H54 (cell line): ENCODE data around the gene TRIM7.
A peak's percentile ranks its signal among the peaks of the same experiment; 100 is the strongest.

Experiments used
- DNase-seq: peaks from one replicate; pipeline ENCODE4 v3.0.0; 2011; ENCODE audit warnings: low spot score, mixed read lengths; ENCODE audit not compliant: insufficient read length
- FAIRE-seq: peaks from 3 replicates; lab custom pipeline; 2011; peaks lifted over from hg19 to GRCh38; lab: Jason Lieb, UNC
- POLR2A ChIP-seq: IDR thresholded peaks from 2 replicates; pipeline ENCODE4 v1.6.1; 2011; ENCODE audit warnings: low read depth, mild to moderate bottlenecking, low read length

Gene TRIM7

GRCh38 chr5:181198905-181199519, 6.0 kb downstream of the TRIM7 start:
- no peak for TF ChIP-seq POLR2A
- DNase-seq, result no peak
- no peak for FAIRE-seq

- no peak for TF ChIP-seq POLR2A
- DNase-seq, result no peak
- FAIRE-seq, result no peak
Measured at GRCh38 chr5:181198106-181198685, 6.8 kb downstream of the TRIM7 start.

DNA sequence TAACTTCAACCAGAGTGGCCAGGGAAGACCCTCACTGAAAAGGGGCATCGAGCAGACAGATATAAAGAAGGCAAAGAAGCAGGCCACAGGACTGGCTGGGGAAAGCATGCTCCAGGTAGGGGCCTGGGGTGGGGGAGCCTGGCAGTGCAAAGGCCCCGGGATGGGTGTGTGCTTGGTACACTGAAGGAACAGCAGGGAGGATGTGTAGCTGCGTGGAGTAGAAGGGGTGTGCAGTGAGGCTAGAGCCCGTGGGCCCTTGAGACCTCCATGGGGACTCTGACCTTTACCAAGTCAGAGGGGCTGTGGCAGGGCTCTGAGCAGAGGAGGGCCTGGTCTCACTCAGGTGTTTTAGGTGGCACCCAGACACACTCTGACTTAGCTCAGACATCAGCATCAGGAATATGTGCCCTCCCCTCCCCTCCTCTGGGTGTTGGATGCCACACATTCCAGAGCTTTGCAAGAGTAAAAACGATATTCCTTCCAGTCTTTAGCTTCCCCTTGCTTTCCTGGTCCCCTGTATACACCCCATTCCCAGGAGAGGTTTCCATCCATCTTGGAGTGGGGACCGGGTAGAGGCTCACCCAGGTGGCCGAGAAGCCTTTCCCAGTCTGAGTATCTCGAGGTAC, 7.6 kb downstream of the TRIM7 start:
- no peak for TF ChIP-seq POLR2A
- DNase-seq (no peak), FAIRE-seq (no peak)

GRCh38 chr5:181195249-181195761, 9.7 kb downstream of the TRIM7 start:
- FAIRE-seq (no peak), DNase-seq (no peak)
- no peak for TF ChIP-seq POLR2A

DNA sequence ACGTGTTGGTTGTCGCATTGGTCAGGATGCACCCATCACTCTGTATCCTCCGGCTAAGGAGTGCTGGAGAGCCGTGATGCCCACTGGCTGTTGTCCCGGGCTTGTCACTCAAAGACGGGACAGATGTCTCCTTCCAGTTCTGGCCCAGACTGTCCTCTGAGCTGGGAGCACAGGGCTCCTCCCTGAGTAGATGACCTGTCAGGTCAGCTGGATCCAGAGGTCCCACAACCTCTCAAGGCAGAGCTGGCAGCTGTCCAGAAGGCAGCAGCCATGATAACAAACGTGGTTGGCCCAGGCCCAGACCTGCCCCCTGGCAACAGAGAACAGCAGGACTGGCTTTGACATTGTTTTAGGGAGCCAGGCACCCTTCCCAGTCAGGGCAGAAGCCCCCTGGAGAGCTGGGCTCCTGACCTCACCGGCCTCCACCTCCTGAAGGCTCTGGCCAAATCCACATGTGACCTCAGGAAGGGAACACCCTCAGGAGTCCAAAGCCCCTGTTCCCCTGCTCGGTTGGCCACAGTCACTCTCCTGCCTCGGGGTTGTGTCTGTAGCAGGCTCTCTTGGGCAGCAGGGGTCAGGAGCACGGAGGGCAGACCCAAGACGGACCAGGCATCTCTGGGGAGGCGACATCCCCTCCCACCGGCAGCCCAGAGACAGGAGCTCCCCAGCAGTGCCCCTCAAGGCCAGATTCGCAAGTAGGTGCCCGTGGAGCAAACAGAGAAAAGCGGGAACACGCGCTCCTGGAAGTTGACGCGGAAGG, 10.3 kb downstream of the TRIM7 start:
- FAIRE-seq, result no peak
- DNase-seq, result no peak
- TF ChIP-seq POLR2A, result no peak

GRCh38 chr5:181193656-181194055, 11.3 kb downstream of the TRIM7 start:
- FAIRE-seq (no peak), DNase-seq (no peak)
- TF ChIP-seq POLR2A, result no peak

DNA sequence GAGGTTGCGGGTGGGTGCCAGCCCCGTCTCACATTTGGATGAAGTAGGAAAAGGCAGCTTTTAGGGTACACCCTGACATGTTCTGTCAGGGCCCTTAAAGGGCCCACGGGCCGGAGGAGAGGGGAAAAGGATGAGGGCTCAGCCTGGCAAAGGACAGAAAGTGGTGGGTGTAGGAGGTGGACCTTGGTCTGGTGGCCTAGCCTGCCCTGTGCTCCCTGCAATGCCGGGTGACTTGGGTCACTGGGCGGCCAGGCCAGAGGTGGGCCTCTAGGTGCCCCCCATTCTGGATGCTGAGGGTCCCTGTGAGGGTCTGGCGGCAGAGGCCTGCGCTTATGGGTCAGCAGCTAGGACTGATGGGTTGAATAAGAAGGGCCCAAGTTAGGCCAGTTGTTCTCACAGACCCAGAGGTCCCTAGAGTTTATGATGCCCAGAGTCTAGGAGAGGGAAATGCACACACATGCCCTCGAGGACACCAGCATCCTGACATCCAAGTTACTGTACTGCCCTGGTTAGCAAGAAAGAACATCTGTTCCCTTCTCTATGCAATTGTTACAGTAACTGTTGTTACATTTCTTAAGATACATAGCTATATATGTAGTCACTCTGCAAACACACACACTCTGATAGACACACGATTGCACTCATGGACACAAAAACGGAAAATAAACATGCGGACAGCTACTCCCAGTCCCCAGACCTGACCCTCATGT, 12.5 kb downstream of the TRIM7 start:
- DNase-seq (no peak), FAIRE-seq (no peak)
- TF ChIP-seq POLR2A, result no peak

GRCh38 chr5:181191526-181192336, 13.3 kb downstream of the TRIM7 start:
- no peak for FAIRE-seq
- DNase-seq, result peak; percentile 81
- peak; percentile 74 for TF ChIP-seq POLR2A

DNA sequence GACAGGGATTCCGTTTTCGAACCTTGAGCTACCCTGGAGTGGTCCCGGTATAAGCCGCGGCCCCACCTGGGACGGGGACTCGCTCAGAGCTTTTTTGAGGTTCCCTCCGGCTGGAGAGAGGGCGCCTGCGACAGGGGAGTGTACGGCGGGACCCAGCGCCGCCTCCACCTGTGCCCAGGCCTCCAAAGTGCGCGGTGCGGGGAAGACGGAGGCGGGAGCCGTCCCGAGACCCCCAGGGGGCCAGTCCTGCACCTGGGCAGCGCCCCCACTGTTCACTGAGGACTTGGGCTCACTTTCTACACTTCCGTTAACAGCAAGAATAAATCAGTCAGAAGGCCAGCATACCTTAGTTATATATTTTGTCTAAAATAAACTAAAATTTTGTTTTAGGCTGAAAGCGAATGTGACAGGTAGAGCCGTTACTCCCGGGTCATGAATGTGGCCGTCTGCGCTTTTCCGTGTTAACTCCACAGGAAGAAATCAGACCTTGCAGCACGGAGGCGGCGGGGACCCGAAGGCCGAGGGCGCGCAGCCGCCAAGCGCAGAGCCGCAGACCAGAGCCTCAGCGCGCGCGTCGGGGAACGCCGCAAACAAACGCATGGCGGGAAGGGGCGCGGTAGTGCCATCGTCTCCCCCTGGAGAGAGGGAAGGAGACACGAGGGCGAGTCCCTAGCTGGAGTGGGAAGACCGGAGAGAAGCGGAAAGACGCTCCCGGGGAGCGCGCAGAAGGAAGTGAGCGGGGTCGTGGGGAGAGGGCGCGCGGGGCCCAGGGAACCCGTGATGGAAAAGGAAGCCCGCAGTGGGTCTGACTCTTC, 14.1 kb downstream of the TRIM7 start:
- DNase-seq, result no peak
- TF ChIP-seq POLR2A, result no peak
- FAIRE-seq, result no peak

DNA sequence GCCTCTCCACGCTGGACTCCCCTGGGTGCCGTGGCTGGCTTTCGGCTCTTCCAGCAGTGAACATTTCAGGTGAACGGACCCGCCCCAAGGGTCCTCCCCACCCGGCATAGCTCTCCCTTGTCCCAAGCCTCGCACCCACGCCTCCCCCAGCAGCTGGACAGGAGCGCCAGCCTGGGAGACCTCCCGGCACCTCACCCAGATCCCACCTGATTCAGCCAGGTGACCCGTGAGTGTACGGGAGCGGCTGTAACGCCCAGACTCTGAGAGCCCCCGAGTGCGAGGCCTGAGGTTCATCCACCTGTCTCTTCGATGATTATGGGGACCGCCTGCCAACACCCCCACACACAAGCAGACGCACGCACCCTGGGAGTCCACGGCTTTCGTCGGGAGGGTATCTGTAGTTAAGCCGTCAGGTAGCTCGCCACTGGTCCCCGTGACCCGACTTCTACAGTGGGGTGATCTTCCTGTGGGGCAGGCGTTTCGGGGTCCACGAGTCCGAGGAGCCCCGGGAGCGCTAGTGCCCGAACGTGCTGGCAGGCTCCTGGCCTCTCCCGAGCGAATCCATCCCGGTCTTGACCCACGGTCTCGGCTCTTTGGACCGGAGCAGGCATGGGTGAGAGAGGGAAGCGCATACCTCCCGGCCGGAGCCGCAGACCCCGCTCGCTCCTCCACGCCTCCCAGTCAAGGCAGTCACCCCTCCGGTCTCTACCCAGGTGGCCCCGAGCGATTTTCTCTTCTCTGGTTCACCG, 14.9 kb downstream of the TRIM7 start:
- no peak for DNase-seq
- no peak for TF ChIP-seq POLR2A
- FAIRE-seq, result no peak

GRCh38 chr5:181189363-181189961, 15.5 kb downstream of the TRIM7 start:
- no peak for TF ChIP-seq POLR2A
- DNase-seq, result no peak
- no peak for FAIRE-seq
